IMR-90 (cell line): ENCODE measurements around the gene CRY2. TPM values are rescaled to one million over a fixed set of nuclear protein-coding genes. Genes with fewer than 3 reads are reported as not detected.

Source experiments
- ATAC-seq: fragments of 200-7000 bp; cut with Tn5 transposase; 2 replicates; pipeline ENCODE4 v1.9.1; 2020; ENCODE audit warnings: low read depth, mild to moderate bottlenecking, moderate library complexity
- BruUV-seq: library from RNA; stranded (reverse); fragments of 400-500 nt; replicated peaks from 2 replicates; lab custom pipeline; 2021; lab: Mats Ljungman, UMichigan
- CTCF ChIA-PET: fragments of 300-600 bp; formaldehyde crosslinking; extraction: SDS; loops from one replicate; lab custom pipeline; 2021; ENCODE audit warnings: antibody characterized with exemption; lab: Yijun Ruan, JAX
- POLR2A ChIA-PET: fragments of 300-600 bp; sonication (Branson Sonifier 250); formaldehyde crosslinking; loops from one replicate; lab custom pipeline; 2022; ENCODE audit warnings: antibody characterized with exemption; ENCODE audit not compliant: unreplicated experiment; lab: Charles Lee
- DNase-seq: peaks from one replicate; pipeline ENCODE4 v3.0.0; 2013
- H2AFZ ChIP-seq: replicated peaks from 2 replicates; pipeline ENCODE3; 2013; ENCODE audit warnings: low read length, mild to moderate bottlenecking; ENCODE audit not compliant: poor library complexity
- H2AK5ac ChIP-seq: 2 replicates; pipeline ENCODE4 v1.6.1; 2013; ENCODE audit warnings: low read depth, low read length, inconsistent platforms
- H2AK9ac ChIP-seq: replicated peaks from 2 replicates; pipeline ENCODE3; 2013; ENCODE audit warnings: mild to moderate bottlenecking, low read depth, low read length, moderate library complexity; ENCODE audit not compliant: poor library complexity
- H2BK120ac ChIP-seq: 2 replicates; pipeline ENCODE4 v1.6.1; 2013; ENCODE audit warnings: low read depth, low read length, inconsistent platforms
- H2BK15ac ChIP-seq: 3 replicates; pipeline ENCODE4 v1.6.1; 2013; ENCODE audit warnings: low read depth, low read length, inconsistent platforms
- H2BK20ac ChIP-seq: 2 replicates; pipeline ENCODE4 v1.6.1; 2013; ENCODE audit warnings: low read depth, mild to moderate bottlenecking, inconsistent platforms, low read length, moderate library complexity
- H2BK5ac ChIP-seq: 2 replicates; pipeline ENCODE4 v1.6.1; 2013; ENCODE audit warnings: mild to moderate bottlenecking, low read depth, low read length, inconsistent platforms; ENCODE audit not compliant: poor library complexity, severe bottlenecking
- H3K14ac ChIP-seq: replicated peaks from 2 replicates; pipeline ENCODE4 v1.6.1; 2013; ENCODE audit warnings: low read depth, low read length, inconsistent platforms
- H3K18ac ChIP-seq: 2 replicates; pipeline ENCODE4 v1.6.1; 2013; ENCODE audit warnings: low read depth, low read length, control low read depth
- H3K23ac ChIP-seq: 2 replicates; pipeline ENCODE4 v1.6.1; 2013; ENCODE audit warnings: low read depth, low read length, inconsistent platforms
- H3K27ac ChIP-seq: 2 replicates; pipeline ENCODE4 v1.5.1; 2013; ENCODE audit warnings: mild to moderate bottlenecking, control low read depth, low read length; ENCODE audit not compliant: insufficient read depth
- H3K27me3 ChIP-seq: 2 replicates; pipeline ENCODE4 v1.6.1; 2013; ENCODE audit warnings: low read length; ENCODE audit not compliant: control insufficient read depth, insufficient read depth
- H3K36me3 ChIP-seq: 2 replicates; pipeline ENCODE4 v1.6.1; 2013; ENCODE audit warnings: low read length, mixed read lengths; ENCODE audit not compliant: control insufficient read depth, insufficient read depth
- H3K4ac ChIP-seq: 2 replicates; pipeline ENCODE4 v1.6.1; 2013; ENCODE audit warnings: low read depth, low read length, inconsistent platforms
- H3K4me1 ChIP-seq: 2 replicates; pipeline ENCODE4 v1.6.1; 2013; ENCODE audit warnings: low read length, mixed read lengths; ENCODE audit not compliant: control insufficient read depth, insufficient read depth
- H3K4me2 ChIP-seq: 2 replicates; pipeline ENCODE4 v1.6.1; 2013; ENCODE audit warnings: low read depth, mild to moderate bottlenecking, control low read depth, low read length, moderate library complexity
- H3K4me3 ChIP-seq: 2 replicates; pipeline ENCODE4 v1.5.1; 2013; ENCODE audit warnings: low read depth, mild to moderate bottlenecking, control low read depth, low read length, moderate library complexity; ENCODE audit not compliant: insufficient read depth
- H3K56ac ChIP-seq: 2 replicates; pipeline ENCODE4 v1.6.1; 2013; ENCODE audit warnings: low read length, inconsistent platforms; ENCODE audit not compliant: insufficient read depth; ENCODE audit errors: extremely low read depth
- H3K79me1 ChIP-seq, 2 experiments: 2 replicates each; pipeline ENCODE4 v1.6.1; 2013; ENCODE audit warnings: low read length in 2 of 2, inconsistent platforms in 1 of 2, low read depth in 1 of 2
- H3K9ac ChIP-seq: 2 replicates; pipeline ENCODE4 v1.6.1; 2013; ENCODE audit warnings: low read depth, low read length, control low read depth
- H3K9me1 ChIP-seq: 2 replicates; pipeline ENCODE4 v1.6.1; 2013; ENCODE audit warnings: low read length, inconsistent platforms; ENCODE audit not compliant: insufficient read depth
- H3K9me3 ChIP-seq: 2 replicates; pipeline ENCODE4 v1.6.1; 2013; ENCODE audit warnings: low read length; ENCODE audit not compliant: control insufficient read depth, insufficient read depth
- H4K20me1 ChIP-seq: 2 replicates; pipeline ENCODE4 v1.6.1; 2013; ENCODE audit warnings: low read length, inconsistent platforms; ENCODE audit not compliant: insufficient read depth
- H4K5ac ChIP-seq: 2 replicates; pipeline ENCODE4 v1.6.1; 2013; ENCODE audit warnings: mild to moderate bottlenecking, low read depth, low read length, control low read depth
- H4K8ac ChIP-seq, 2 experiments: 2 replicates each; pipeline ENCODE4 v1.6.1; 2013; ENCODE audit warnings: low read depth in 2 of 2, low read length in 2 of 2, control low read depth in 1 of 2, inconsistent platforms in 1 of 2
- H4K91ac ChIP-seq: 2 replicates; pipeline ENCODE4 v1.6.1; 2013; ENCODE audit warnings: low read depth, low read length, inconsistent platforms; ENCODE audit not compliant: insufficient read depth
- BHLHE40 ChIP-seq: fragments of 150-350 bp; IDR thresholded peaks from 2 replicates; pipeline ENCODE4 v1.6.1; 2016; ENCODE audit warnings: mild to moderate bottlenecking, low read depth, low read length
- CHD1 ChIP-seq: IDR thresholded peaks from 2 replicates; pipeline ENCODE4 v1.6.1; 2012; ENCODE audit warnings: low read depth, low read length, improper control_type of control experiment
- MAZ ChIP-seq: IDR thresholded peaks from 2 replicates; pipeline ENCODE4 v1.6.1; 2012; ENCODE audit warnings: low read depth, mild to moderate bottlenecking, low read length, improper control_type of control experiment, moderate library complexity, borderline replicate concordance
- MXI1 ChIP-seq: IDR thresholded peaks from 2 replicates; pipeline ENCODE4 v1.6.1; 2012; ENCODE audit warnings: low read depth, mild to moderate bottlenecking, low read length, moderate library complexity, borderline replicate concordance
- NFE2L2 ChIP-seq: fragments of 150-350 bp; IDR thresholded peaks from 2 replicates; pipeline ENCODE4 v1.6.1; 2016; ENCODE audit warnings: low read depth, mild to moderate bottlenecking, low read length
- RAD21 ChIP-seq: IDR thresholded peaks from 2 replicates; pipeline ENCODE4 v1.6.1; 2012; ENCODE audit warnings: low read length, improper control_type of control experiment
- RCOR1 ChIP-seq: IDR thresholded peaks from 2 replicates; pipeline ENCODE4 v1.6.1; 2012; ENCODE audit warnings: mild to moderate bottlenecking, low read length, improper control_type of control experiment; ENCODE audit not compliant: insufficient replicate concordance
- SMC3 ChIP-seq: fragments of 150-350 bp; IDR thresholded peaks from 2 replicates; pipeline ENCODE4 v1.6.1; 2016; ENCODE audit warnings: low read depth, mild to moderate bottlenecking, antibody characterized with exemption, low read length, moderate library complexity
- WGBS, 2 experiments: methylation state at CpG; one replicate each; pipeline versions ENCODE4 v1.1.5 to v1.1.7; 2013; ENCODE audit warnings: missing lambda C conversion rate in 2 of 2; ENCODE audit not compliant: insufficient read length in 1 of 2; ENCODE audit errors: extremely low coverage in 2 of 2; 5-methylcytosine and 5-hydroxymethylcytosine counted together
- dilution Hi-C: fragments of 300-500 bp; cut with HindIII; formaldehyde crosslinking; loops from one replicate; pipeline ENCODE4 v1.14.3; 2018; ENCODE audit warnings: low sequenced_read_pairs; ENCODE audit not compliant: unreplicated experiment
- in situ Hi-C: fragments of 300-500 bp; cut with MboI; formaldehyde crosslinking; loops from 3 replicates; pipeline ENCODE4 v1.14.3; 2019; ENCODE audit warnings: low sequenced_read_pairs, inconsistent platforms, mixed read lengths
- intact Hi-C: fragments of 100-400 bp; cut with micrococcal nuclease; formaldehyde crosslinking; loops from 2 replicates; pipeline ENCODE4 v1.10.0; 2022
- polyA plus RNA-seq, 3 experiments: library from polyadenylated mRNA; depleted of rRNA; stranded (reverse); fragments of >200 nt; gene quantifications; 2 replicates each; pipeline ENCODE4 v1.2.3, GENCODE V29; 2012; ENCODE audit warnings: low replicate concordance in 1 of 3
- total RNA-seq: library from RNA; depleted of rRNA; stranded (reverse); fragments of >200 nt; gene quantifications from 2 replicates; pipeline ENCODE4 v1.2.3, GENCODE V29; 2012

The CRY2 gene
- total and polyA plus RNA-seq, 2 of the 4 experiments (the other 2 are of a cell fraction): 12.2 to 13.1 TPM

GRCh38 chr11:45817191-45817590 is 30.1 kb upstream of the CRY2 start:
- Histone ChIP-seq H2AFZ (no peak overlapping the region), H2AK5ac (no peak overlapping the region), H2AK9ac (no peak overlapping the region), H4K20me1 (peaks cover under 1% of the 10 kb centered on the region), H4K91ac (no peak overlapping the region), H3K23ac (no peak overlapping the region), H3K4me3 (no peak overlapping the region), H3K18ac (no peak overlapping the region), H3K4me2 (no peak overlapping the region), H4K5ac (no peak overlapping the region), H3K4ac (no peak overlapping the region), H3K27ac (no peak overlapping the region), H3K4me1 (peaks cover 1% of the 10 kb centered on the region; the same call in 1 of the 2 replicates), H2BK120ac (no peak overlapping the region), H3K9me3 (0 out of 2 replicates have a peak, but pooled peaks cover 2% of the 10 kb centered on the region), H3K56ac (no peak overlapping the region), H3K9me1 (no peaks in the 10 kb centered on the region; the same call in 1 of the 2 replicates), H3K36me3 (peaks cover 4% of the 10 kb centered on the region; the same call in 1 of the 2 replicates), H3K14ac (no peak overlapping the region), H4K8ac (no peak overlapping the region), H2BK15ac (no peak overlapping the region), H2BK5ac (no peak overlapping the region), H3K9ac (no peak overlapping the region), H2BK20ac (no peak overlapping the region), H3K79me1 (no peaks in the 10 kb centered on the region), H3K27me3 (no peaks in the 10 kb centered on the region; the same call in 1 of the 2 replicates)
- in situ Hi-C loops: loop anchor here (25.0 kb wide), 1 partner anchor 1255 kb away; the partner anchor contains the start of gene CD82
- ChIA-PET POLR2A (no interaction called here), CTCF (interaction anchor here (1.0 kb wide), 1 partner anchor 46 kb away, joined by 3 read pairs; no protein-coding TSS in a partner anchor)
- no TSS peak for BruUV-seq
- intact Hi-C loops: no loop called here
- no peak for DNase-seq
- no peak for ATAC-seq
- dilution Hi-C loops: no loop called here
- WGBS, 2 experiments: 90% methylated on average over 5 of the region's 7 CpGs; no CpG with 5 or more reads in 1 of the 2 experiments
- TF ChIP-seq MAZ: no peak
- no peak for TF ChIP-seq CHD1
- TF ChIP-seq MXI1: no peak
- TF ChIP-seq NFE2L2: no peak
- no peak for TF ChIP-seq RAD21
- TF ChIP-seq RCOR1: no peak
- no peak for TF ChIP-seq SMC3
- no peak for TF ChIP-seq BHLHE40
